ENCODE results near the gene CD248.

- TF ChIP-seq TAF1 (IDR thresholded peaks at IDR 0.05; ENCODE audit: borderline replicate concordance, low read depth, low read length) (no peak), POLR2AphosphoS5 (IDR thresholded peaks at IDR 0.05; ENCODE audit: low read depth, low read length) (no peak), POLR2A (IDR thresholded peaks at IDR 0.05; ENCODE audit: low read depth, low read length) (no peak)
Measured at GRCh38 chr11:66327171-66328030, 10.6 kb upstream of the CD248 start.

Data from GM12892 (cell line).